MM.1S (cell line): ENCODE data around the gene CNTFR.

Experiments
- DNase-seq: peaks from one replicate; pipeline ENCODE4 v3.0.0-alpha.2; 2015
- H2AFZ ChIP-seq: fragments of 300-600 bp; sonication (generic); 2 replicates; pipeline ENCODE4 v1.6.0; 2016; ENCODE audit warnings: antibody characterized with exemption, low read length
- H3F3A ChIP-seq: fragments of 300-600 bp; sonication (generic); 2 replicates; pipeline ENCODE4 v1.6.1; 2016; ENCODE audit warnings: mild to moderate bottlenecking, antibody characterized with exemption, low read length, moderate library complexity, mixed read lengths; ENCODE audit not compliant: insufficient read depth
- H3K27ac ChIP-seq: fragments of 300-600 bp; sonication (generic); 2 replicates; pipeline ENCODE4 v1.5.1; 2016; ENCODE audit warnings: mild to moderate bottlenecking, low read length
- H3K27me3 ChIP-seq: fragments of 300-600 bp; sonication (generic); replicated peaks from 2 replicates; pipeline ENCODE4 v1.6.0; 2016; ENCODE audit warnings: low read length; ENCODE audit not compliant: insufficient read depth
- H3K36me3 ChIP-seq: fragments of 300-600 bp; sonication (generic); replicated peaks from 2 replicates; pipeline ENCODE4 v1.6.1; 2016; ENCODE audit warnings: mild to moderate bottlenecking, low read length, mixed read lengths; ENCODE audit not compliant: insufficient read depth
- H3K4me1 ChIP-seq: fragments of 300-600 bp; sonication (generic); 2 replicates; pipeline ENCODE4 v1.6.1; 2016; ENCODE audit warnings: low read length, mixed read lengths
- H3K4me2 ChIP-seq: fragments of 300-600 bp; sonication (generic); 2 replicates; pipeline ENCODE4 v1.6.0; 2016; ENCODE audit warnings: low read depth, low read length
- H3K4me3 ChIP-seq: fragments of 300-600 bp; sonication (generic); 2 replicates; pipeline ENCODE4 v1.5.1; 2016; ENCODE audit warnings: low read length, mixed read lengths
- H3K79me2 ChIP-seq: fragments of 300-600 bp; sonication (generic); 2 replicates; pipeline ENCODE4 v1.6.1; 2016; ENCODE audit warnings: mixed run types, low read length, mixed read lengths
- H3K9ac ChIP-seq: fragments of 300-600 bp; sonication (generic); 2 replicates; pipeline ENCODE4 v1.6.1; 2016; ENCODE audit warnings: low read length, mixed read lengths
- H3K9me2 ChIP-seq: fragments of 300-600 bp; sonication (generic); replicated peaks from 2 replicates; pipeline ENCODE4 v1.6.1; 2016; ENCODE audit warnings: mild to moderate bottlenecking, low read length, mixed read lengths; ENCODE audit not compliant: insufficient read depth
- H3K9me3 ChIP-seq: fragments of 300-600 bp; sonication (generic); replicated peaks from 2 replicates; pipeline ENCODE4 v1.6.1; 2016; ENCODE audit warnings: mild to moderate bottlenecking, low read length, mixed read lengths; ENCODE audit not compliant: insufficient read depth
- H4K20me1 ChIP-seq: fragments of 300-600 bp; sonication (generic); 2 replicates; pipeline ENCODE4 v1.6.1; 2016; ENCODE audit warnings: mild to moderate bottlenecking, low read length, moderate library complexity, mixed read lengths; ENCODE audit not compliant: insufficient read depth
- EZH2 ChIP-seq: fragments of 300-600 bp; sonication (generic); optimal IDR thresholded peaks from 2 replicates; pipeline ENCODE3; 2017; ENCODE audit warnings: low read depth, mild to moderate bottlenecking, antibody characterized with exemption, low read length, mixed read lengths
- EZH2phosphoT487 ChIP-seq: fragments of 300-600 bp; sonication (generic); IDR thresholded peaks from 2 replicates; pipeline ENCODE4 v1.6.1; 2018; ENCODE audit warnings: antibody characterized with exemption, low read length
- TF ChIP-seq, protein P1 (sequence below): fragments of 300-600 bp; sonication (generic); IDR thresholded peaks from 2 replicates; pipeline ENCODE4 v1.5.1; 2016; ENCODE audit warnings: antibody characterized with exemption, low read length, mixed read lengths

CNTFR gene

DNA sequence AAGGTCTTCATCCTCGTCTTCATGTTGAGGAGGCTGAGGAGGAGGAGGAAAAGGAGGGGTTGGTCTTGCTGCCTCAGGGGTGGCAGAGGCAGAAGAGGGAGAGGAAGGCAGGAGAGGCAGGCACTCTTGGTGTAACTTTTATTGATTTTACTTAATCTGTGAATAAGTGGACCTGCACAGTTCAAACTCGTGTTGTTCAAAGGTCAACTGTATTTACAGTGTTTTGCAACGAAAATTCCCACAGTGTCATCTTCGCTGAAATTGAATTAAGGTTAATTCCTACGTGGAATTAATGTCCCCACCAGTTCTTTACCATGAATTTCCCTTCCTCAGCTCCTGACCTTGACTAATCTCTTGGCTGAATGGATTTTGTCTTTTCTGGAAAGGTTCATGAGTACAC lies 45.5 kb downstream of the CNTFR start:
- H3F3A ChIP-seq: no peaks in the 10 kb centered on the region
- no peak for DNase-seq
- peaks cover 11% of the 10 kb centered on the region; the same call in 1 of the 2 replicates for H3K27me3 ChIP-seq
- no peak overlapping the region for H3K4me3 ChIP-seq
- no peak for TF ChIP-seq EZH2
- TF ChIP-seq, protein P1, sequence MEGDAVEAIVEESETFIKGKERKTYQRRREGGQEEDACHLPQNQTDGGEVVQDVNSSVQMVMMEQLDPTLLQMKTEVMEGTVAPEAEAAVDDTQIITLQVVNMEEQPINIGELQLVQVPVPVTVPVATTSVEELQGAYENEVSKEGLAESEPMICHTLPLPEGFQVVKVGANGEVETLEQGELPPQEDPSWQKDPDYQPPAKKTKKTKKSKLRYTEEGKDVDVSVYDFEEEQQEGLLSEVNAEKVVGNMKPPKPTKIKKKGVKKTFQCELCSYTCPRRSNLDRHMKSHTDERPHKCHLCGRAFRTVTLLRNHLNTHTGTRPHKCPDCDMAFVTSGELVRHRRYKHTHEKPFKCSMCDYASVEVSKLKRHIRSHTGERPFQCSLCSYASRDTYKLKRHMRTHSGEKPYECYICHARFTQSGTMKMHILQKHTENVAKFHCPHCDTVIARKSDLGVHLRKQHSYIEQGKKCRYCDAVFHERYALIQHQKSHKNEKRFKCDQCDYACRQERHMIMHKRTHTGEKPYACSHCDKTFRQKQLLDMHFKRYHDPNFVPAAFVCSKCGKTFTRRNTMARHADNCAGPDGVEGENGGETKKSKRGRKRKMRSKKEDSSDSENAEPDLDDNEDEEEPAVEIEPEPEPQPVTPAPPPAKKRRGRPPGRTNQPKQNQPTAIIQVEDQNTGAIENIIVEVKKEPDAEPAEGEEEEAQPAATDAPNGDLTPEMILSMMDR: no peak
- no peak for TF ChIP-seq EZH2phosphoT487
- no peak overlapping the region for H3K27ac ChIP-seq
- H3K36me3 ChIP-seq: no peaks in the 10 kb centered on the region
- no peaks in the 10 kb centered on the region for H3K9me3 ChIP-seq
- no peaks in the 10 kb centered on the region for H3K4me1 ChIP-seq
- no peaks in the 10 kb centered on the region for H4K20me1 ChIP-seq
- no peaks in the 10 kb centered on the region for H3K79me2 ChIP-seq
- no peak overlapping the region for H2AFZ ChIP-seq
- no peaks in the 10 kb centered on the region for H3K9me2 ChIP-seq
- no peak overlapping the region for H3K4me2 ChIP-seq
- no peak overlapping the region for H3K9ac ChIP-seq

DNA sequence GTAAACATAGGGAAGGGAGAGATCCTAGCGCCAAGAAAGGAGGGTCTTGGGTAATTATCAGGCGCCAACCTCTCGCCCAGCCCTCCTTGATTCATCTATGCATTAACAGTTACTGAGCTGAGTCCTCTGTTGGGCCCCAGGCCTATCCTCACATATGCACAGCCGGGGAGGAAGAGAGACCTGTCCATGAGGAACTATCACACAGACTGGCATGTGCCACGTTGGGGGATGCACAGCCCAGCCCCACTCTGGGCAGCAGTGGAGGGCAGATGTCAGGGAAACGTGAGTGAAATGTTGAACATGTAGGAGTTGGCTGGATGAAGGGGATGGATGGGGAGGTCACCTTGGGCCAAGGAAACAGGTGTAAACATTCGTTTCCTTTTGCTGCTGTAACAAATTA lies 48.0 kb downstream of the CNTFR start:
- Histone ChIP-seq H3K27me3 (peaks cover 3% of the 10 kb centered on the region; the same call in 1 of the 2 replicates), H3K27ac (no peak overlapping the region), H3K9me3 (no peaks in the 10 kb centered on the region), H3K4me2 (no peak overlapping the region), H2AFZ (no peak overlapping the region), H3K36me3 (no peaks in the 10 kb centered on the region), H3K9me2 (no peaks in the 10 kb centered on the region), H3K79me2 (no peaks in the 10 kb centered on the region), H3K4me1 (no peaks in the 10 kb centered on the region), H3F3A (no peaks in the 10 kb centered on the region), H4K20me1 (no peaks in the 10 kb centered on the region), H3K9ac (no peak overlapping the region), H3K4me3 (no peak overlapping the region)
- TF ChIP-seq EZH2: no peak
- TF ChIP-seq, protein P1: no peak
- no peak for TF ChIP-seq EZH2phosphoT487
- no peak for DNase-seq

DNA sequence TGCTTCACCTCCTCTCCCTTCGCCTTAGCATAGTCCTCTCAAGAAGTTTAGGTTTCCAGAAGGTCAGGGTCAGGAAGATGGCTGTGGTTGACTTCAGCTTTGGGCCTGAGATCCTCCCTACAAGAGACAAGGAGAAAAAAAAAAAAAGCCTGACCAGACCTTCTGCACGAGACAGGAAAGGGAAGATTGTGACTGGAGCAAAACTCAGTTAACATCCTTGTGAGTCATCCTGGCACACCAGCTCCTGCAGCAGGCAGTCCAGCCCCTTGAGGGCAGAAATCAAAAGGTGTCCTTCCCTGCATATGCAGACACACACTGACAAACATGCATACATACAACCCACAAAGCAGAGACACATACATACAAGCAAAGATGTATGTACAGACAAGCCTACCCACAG lies 48.7 kb downstream of the CNTFR start:
- Histone ChIP-seq H3K27me3 (0 out of 2 replicates have a peak, but pooled peaks cover 3% of the 10 kb centered on the region), H3K79me2 (no peaks in the 10 kb centered on the region), H3K36me3 (no peaks in the 10 kb centered on the region), H3K9me3 (no peaks in the 10 kb centered on the region), H2AFZ (no peak overlapping the region), H3K9ac (no peak overlapping the region), H3F3A (no peaks in the 10 kb centered on the region), H3K4me1 (no peaks in the 10 kb centered on the region), H3K9me2 (no peaks in the 10 kb centered on the region), H4K20me1 (no peaks in the 10 kb centered on the region), H3K27ac (no peak overlapping the region), H3K4me2 (no peak overlapping the region), H3K4me3 (no peak overlapping the region)
- DNase-seq: no peak
- TF ChIP-seq, protein P1: no peak
- no peak for TF ChIP-seq EZH2phosphoT487
- TF ChIP-seq EZH2: no peak
